PC-9 (cell line): ENCODE measurements around the gene PIM1. TPM values are rescaled to one million over a fixed set of nuclear protein-coding genes. Genes with fewer than 3 reads are reported as not detected.

Experiments
- BruUV-seq: library from RNA; stranded (reverse); fragments of 400-500 nt; replicated peaks from 2 replicates; lab custom pipeline; 2021; lab: Mats Ljungman, UMichigan
- CTCF ChIA-PET: fragments of 300-600 bp; sonication (Branson Sonifier 250); formaldehyde crosslinking; loops from one replicate; lab custom pipeline; 2022; ENCODE audit warnings: antibody characterized with exemption; lab: Charles Lee
- POLR2A ChIA-PET: fragments of 300-600 bp; sonication (Branson Sonifier 250); formaldehyde crosslinking; loops from one replicate; lab custom pipeline; 2022; ENCODE audit warnings: antibody characterized with exemption; ENCODE audit not compliant: unreplicated experiment; lab: Charles Lee
- DNase-seq, 2 experiments: peaks; one replicate each; pipeline versions ENCODE4 v3.0.0 to v3.0.0-alpha.2; 2015 to 2022; ENCODE audit warnings: mixed read lengths in 1 of 2
- H2AFZ ChIP-seq: fragments of 200-600 bp; sonication (generic); 2 replicates; pipeline ENCODE4 v1.8.1; 2017; ENCODE audit warnings: antibody characterized with exemption
- H3F3A ChIP-seq: fragments of 200-600 bp; sonication (generic); 2 replicates; pipeline ENCODE4 v1.8.1; 2017; ENCODE audit warnings: antibody characterized with exemption, mild to moderate bottlenecking, low read depth; ENCODE audit not compliant: insufficient read depth
- H3K27ac ChIP-seq: fragments of 200-600 bp; sonication (generic); 2 replicates; pipeline ENCODE4 v1.6.1; 2016; ENCODE audit warnings: mixed run types
- H3K27me3 ChIP-seq: fragments of 200-600 bp; sonication (generic); 2 replicates; pipeline ENCODE4 v1.6.1; 2016; ENCODE audit warnings: low read depth, mixed run types; ENCODE audit not compliant: insufficient read depth
- H3K36me3 ChIP-seq: fragments of 200-600 bp; sonication (generic); 2 replicates; pipeline ENCODE4 v1.6.1; 2016; ENCODE audit warnings: low read depth, mixed run types
- H3K4me1 ChIP-seq: fragments of 200-600 bp; sonication (generic); replicated peaks from 2 replicates; pipeline ENCODE4 v1.6.1; 2016; ENCODE audit warnings: mixed run types; ENCODE audit not compliant: insufficient read depth
- H3K4me2 ChIP-seq: fragments of 200-600 bp; sonication (generic); 2 replicates; pipeline ENCODE4 v1.6.1; 2017; ENCODE audit warnings: mixed run types
- H3K4me3 ChIP-seq: fragments of 200-600 bp; sonication (generic); 2 replicates; pipeline ENCODE4 v1.6.1; 2016; ENCODE audit warnings: mixed run types
- H3K79me2 ChIP-seq: fragments of 200-600 bp; sonication (generic); 2 replicates; pipeline ENCODE4 v1.6.1; 2017; ENCODE audit warnings: low read depth, mixed run types
- H3K9me2 ChIP-seq: fragments of 200-600 bp; sonication (generic); 2 replicates; pipeline ENCODE4 v1.8.1; 2017; ENCODE audit warnings: mild to moderate bottlenecking; ENCODE audit not compliant: insufficient read depth
- H3K9me3 ChIP-seq: fragments of 200-600 bp; sonication (generic); 2 replicates; pipeline ENCODE4 v1.8.1; 2016; ENCODE audit warnings: low read depth; ENCODE audit not compliant: insufficient read depth
- H4K20me1 ChIP-seq: fragments of 200-600 bp; sonication (generic); 2 replicates; pipeline ENCODE4 v1.8.1; 2017; ENCODE audit not compliant: insufficient read depth
- CTCF ChIP-seq: fragments of 200-600 bp; sonication (generic); conservative IDR thresholded peaks from 2 replicates; pipeline ENCODE4 v1.6.1; 2017; ENCODE audit warnings: mixed run types, antibody characterized with exemption, mild to moderate bottlenecking, moderate library complexity
- EZH2 ChIP-seq: fragments of 200-600 bp; sonication (generic); IDR thresholded peaks from 2 replicates; pipeline ENCODE4 v1.8.0; 2017; ENCODE audit warnings: antibody characterized with exemption, low read depth
- intact Hi-C: fragments of 100-400 bp; cut with micrococcal nuclease; formaldehyde crosslinking; loops from one replicate; pipeline ENCODE4 v1.10.0; 2022; ENCODE audit not compliant: unreplicated experiment
- total RNA-seq: library from RNA; stranded (reverse); gene quantifications from 2 replicates; pipeline ENCODE4 v1.2.3, GENCODE V29; 2021

The PIM1 gene
- total RNA-seq, 1 experiment from 2014 or later, result 51.0 TPM

GRCh38 chr6:37205175-37205996 lies 35.4 kb downstream of the PIM1 start:
- no peaks in the 10 kb centered on the region for H3K9me3 ChIP-seq
- ChIA-PET CTCF (interaction anchor here (0.6 kb wide), 3 partner anchors 48 to 184 kb away, joined by 3 read pairs; no protein-coding TSS in a partner anchor), POLR2A (no interaction called here)
- H3K79me2 ChIP-seq, result no peaks in the 10 kb centered on the region
- H3K4me3 ChIP-seq, result no peak overlapping the region
- intact Hi-C loops, result loop anchor here (5.0 to 10.0 kb wide), 2 partner anchors 112 to 321 kb away; partner anchors contain the start of gene C6orf89
- BruUV-seq, result no TSS peak
- no peaks in the 10 kb centered on the region for H3K9me2 ChIP-seq
- TF ChIP-seq EZH2, result no peak
- no peak for TF ChIP-seq CTCF
- no peaks in the 10 kb centered on the region for H3K36me3 ChIP-seq
- peaks cover 21% of the 10 kb centered on the region; the same call in 1 of the 2 replicates for H3F3A ChIP-seq
- no peaks in the 10 kb centered on the region for H3K27me3 ChIP-seq
- no peak overlapping the region for H3K27ac ChIP-seq
- H4K20me1 ChIP-seq, result no peaks in the 10 kb centered on the region
- H2AFZ ChIP-seq, result no peak overlapping the region
- peaks cover 49% of the 10 kb centered on the region for H3K4me1 ChIP-seq
- no peak for DNase-seq
- H3K4me2 ChIP-seq, result peak overlapping the region; percentile 18; the same call in 1 of the 2 replicates

GRCh38 chr6:37205997-37206340 lies 36.0 kb downstream of the PIM1 start:
- no peak for TF ChIP-seq EZH2
- no peak for TF ChIP-seq CTCF
- Histone ChIP-seq H3K9me2 (no peaks in the 10 kb centered on the region), H3K79me2 (no peaks in the 10 kb centered on the region), H3F3A (peaks cover 21% of the 10 kb centered on the region; the same call in 1 of the 2 replicates), H3K4me2 (no peak overlapping the region), H3K27ac (no peak overlapping the region), H2AFZ (no peak overlapping the region), H3K4me3 (no peak overlapping the region), H3K27me3 (no peaks in the 10 kb centered on the region), H3K4me1 (peaks cover 49% of the 10 kb centered on the region), H3K9me3 (no peaks in the 10 kb centered on the region), H3K36me3 (no peaks in the 10 kb centered on the region), H4K20me1 (no peaks in the 10 kb centered on the region)
- intact Hi-C loops, result loop anchor here (5.0 to 10.0 kb wide), 2 partner anchors 111 to 321 kb away; partner anchors contain the start of gene C6orf89
- no TSS peak for BruUV-seq
- no peak for DNase-seq
- ChIA-PET POLR2A (no interaction called here), CTCF (interaction anchor here (0.6 kb wide), 1 partner anchor 49 kb away, joined by 3 read pairs; no protein-coding TSS in a partner anchor)

- CTCF ChIA-PET, result no interaction called here
- H3K27ac ChIP-seq, result no peak overlapping the region
- peaks cover 47% of the 10 kb centered on the region for H3K4me1 ChIP-seq
- no peaks in the 10 kb centered on the region for H3K79me2 ChIP-seq
- H3K4me2 ChIP-seq, result no peak overlapping the region
- H4K20me1 ChIP-seq, result no peaks in the 10 kb centered on the region
- H3K27me3 ChIP-seq, result no peaks in the 10 kb centered on the region
- H3K36me3 ChIP-seq, result no peaks in the 10 kb centered on the region
- no TSS peak for BruUV-seq
- no peak overlapping the region for H3K4me3 ChIP-seq
- DNase-seq, result no peak
- H3F3A ChIP-seq, result peaks cover 21% of the 10 kb centered on the region; the same call in 1 of the 2 replicates
- H3K9me3 ChIP-seq, result no peaks in the 10 kb centered on the region
- H2AFZ ChIP-seq, result no peak overlapping the region
- no peaks in the 10 kb centered on the region for H3K9me2 ChIP-seq
- intact Hi-C loops, result loop anchor here (5.0 to 10.0 kb wide), 2 partner anchors 111 to 322 kb away; partner anchors contain the start of gene C6orf89
- POLR2A ChIA-PET, result no interaction called here
- no peak for TF ChIP-seq CTCF
- no peak for TF ChIP-seq EZH2
These were observed 36.7 kb downstream of the PIM1 start for GRCh38 chr6:37206622-37207021.
